T-helper 1 cell (primary cell): ENCODE data around the gene NIF3L1.
"Not testable (repeated sequence)": the region's sequence is repeated elsewhere in the genome, so short reads cannot be mapped to it uniquely, and the experiment has no call there.

Source experiments
- DNase-seq, 5 donors: peaks; one replicate each; pipeline ENCODE4 v3.0.0-alpha.2; 2012 to 2020

The NIF3L1 gene

DNA sequence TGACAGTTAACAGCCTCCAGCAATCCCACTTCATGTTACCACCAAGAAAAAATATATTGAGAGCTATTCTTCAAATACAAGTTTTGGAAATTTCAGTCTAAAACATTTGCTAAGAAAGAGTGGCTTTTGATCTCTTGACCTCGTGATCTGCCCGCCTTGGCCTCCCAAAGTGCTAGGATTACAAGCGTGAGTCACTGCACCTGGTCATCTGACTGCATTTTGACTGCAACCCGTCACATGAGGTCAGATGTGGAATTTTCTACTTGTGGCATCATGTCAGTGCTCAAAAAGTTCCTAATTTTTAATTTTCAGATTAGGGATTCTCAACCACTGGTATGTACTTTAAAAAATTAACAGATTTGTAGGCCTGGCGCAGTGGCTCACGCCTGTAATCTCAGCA lies 15.6 kb upstream of the NIF3L1 start:
- DNase-seq: no peak

DNA sequence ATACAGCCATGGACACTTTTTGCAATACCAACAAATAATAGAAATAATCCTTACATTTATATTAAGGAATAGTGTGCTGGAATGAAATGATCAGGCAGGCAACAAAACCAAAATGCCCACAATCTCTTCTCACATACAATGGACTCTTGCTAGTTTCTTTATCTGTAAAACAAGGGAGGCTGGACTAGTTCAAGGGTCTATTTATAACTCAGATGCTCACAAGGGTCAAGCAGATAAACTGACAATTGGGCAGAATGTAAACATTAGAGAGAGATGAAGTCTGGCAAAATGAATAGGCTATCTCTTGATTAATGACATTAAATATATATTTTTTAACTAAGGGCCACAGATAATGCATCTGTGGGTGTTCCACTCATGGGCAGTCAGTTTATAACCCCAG lies 11.7 kb upstream of the NIF3L1 start:
- DNase-seq: no peak

- no peak for DNase-seq
Measured at GRCh38 chr2:200878289-200878880, 10.8 kb upstream of the NIF3L1 start.

DNA sequence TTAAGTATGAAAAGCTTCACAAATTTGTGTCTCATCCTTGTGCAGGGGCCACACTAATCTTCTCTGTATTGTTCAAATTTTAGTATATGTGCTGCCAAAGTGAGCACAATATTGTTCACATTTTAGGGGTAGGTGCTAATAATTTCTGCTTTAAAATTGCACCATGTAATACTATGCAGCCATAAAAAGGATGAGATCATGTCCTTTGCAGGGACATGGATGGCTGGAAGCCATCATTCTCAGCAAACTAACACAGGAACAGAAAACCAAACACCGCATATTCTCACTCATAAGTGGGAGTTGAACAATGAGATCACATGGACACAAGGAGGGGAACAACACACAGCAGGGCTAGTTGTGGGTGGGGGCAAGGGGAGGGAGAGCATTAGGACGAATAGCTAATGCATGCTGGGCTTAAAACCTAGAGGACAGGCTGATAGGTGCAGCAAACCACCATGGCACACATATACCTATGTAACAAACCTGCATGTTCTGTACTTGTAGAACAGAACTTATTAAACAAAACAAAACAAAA lies 7.4 kb upstream of the NIF3L1 start:
- DNase-seq: not testable (repeated sequence)

GRCh38 chr2:200899482-200899881 lies 10.3 kb downstream of the NIF3L1 start:
- no peak for DNase-seq

- peak; percentile 36 to 86 (median 63) for DNase-seq
Measured at GRCh38 chr2:200901459-200902072, 12.4 kb downstream of the NIF3L1 start.

- peak in 4 of 5 donors; percentile 17 to 63 (median 22) for DNase-seq
Measured at GRCh38 chr2:200905618-200906296, 16.6 kb downstream of the NIF3L1 start.

- DNase-seq: no peak
Measured at GRCh38 chr2:200909958-200910357, 20.8 kb downstream of the NIF3L1 start.

DNA sequence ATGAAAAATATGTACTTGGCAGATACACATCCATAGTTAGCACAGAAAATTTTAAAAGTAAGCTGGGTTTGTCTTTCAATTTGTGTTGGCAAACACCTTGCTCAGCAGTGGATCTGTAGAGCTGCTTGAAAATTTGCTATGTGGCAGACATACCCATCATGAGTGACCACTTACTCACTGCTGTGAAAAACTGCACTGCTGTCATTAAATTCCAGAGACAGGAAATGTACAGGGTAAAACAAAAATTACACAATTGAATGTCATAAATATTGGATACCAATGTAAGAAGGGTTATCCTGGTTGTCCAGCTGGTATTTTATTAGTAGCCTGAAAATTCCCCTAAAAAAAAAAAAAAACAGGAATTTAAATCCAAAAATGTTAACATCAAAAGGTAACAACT lies 24.5 kb downstream of the NIF3L1 start:
- DNase-seq: no peak

GRCh38 chr2:200922439-200922838 lies 33.3 kb downstream of the NIF3L1 start:
- peak in 1 of 5 donors; percentile 62 for DNase-seq

GRCh38 chr2:200929334-200930249 lies 40.4 kb downstream of the NIF3L1 start:
- DNase-seq: no peak

GRCh38 chr2:200930947-200931626 lies 41.9 kb downstream of the NIF3L1 start:
- no peak for DNase-seq

DNA sequence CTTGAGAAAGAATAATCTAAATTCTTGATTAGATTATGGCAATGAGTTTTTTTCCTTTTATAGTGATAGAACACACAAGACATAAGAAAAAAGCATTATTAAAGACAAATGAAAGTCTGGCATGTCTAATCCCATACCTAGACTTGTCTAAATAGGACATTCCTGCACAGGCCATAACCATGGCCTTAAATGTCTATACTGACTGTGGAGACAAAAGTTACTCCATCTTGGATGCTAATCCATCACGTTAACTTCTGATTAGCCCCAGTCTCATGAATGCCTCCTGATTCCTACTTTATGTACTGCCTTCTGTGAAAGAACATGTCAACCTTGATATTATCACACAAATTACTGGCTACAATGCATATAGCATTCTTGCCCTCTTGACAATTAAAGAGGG lies 50.7 kb downstream of the NIF3L1 start:
- DNase-seq: no peak

DNA sequence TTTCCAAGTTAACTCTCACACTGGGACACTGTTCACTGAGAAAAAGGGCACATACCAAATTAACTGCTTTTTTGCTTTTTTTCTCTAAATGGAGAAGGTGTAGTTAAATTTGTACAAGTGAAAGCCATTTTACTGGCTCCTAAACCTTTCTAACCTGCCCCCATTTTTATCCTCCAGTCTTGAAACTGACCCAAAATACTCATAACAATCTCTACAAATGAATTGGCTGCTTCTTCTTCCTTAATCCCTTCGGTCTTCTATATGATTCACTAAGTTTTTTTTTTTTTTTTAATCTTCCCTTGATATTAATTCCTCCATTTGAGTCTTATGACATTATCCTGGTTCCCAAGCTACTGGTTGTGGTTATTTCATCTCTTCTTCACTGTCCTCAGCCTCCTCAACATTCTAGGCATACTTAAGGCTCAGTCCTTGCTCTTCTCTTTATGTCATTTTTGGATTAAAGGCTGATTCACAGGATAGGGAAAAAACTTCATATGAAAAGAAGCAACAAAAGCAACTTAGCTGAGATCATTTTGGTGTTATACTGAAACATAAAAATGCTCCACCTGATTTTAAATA lies 54.4 kb downstream of the NIF3L1 start:
- peak in 1 of 5 donors; percentile 42 for DNase-seq

- peak in 1 of 5 donors; percentile 72 for DNase-seq
Measured at GRCh38 chr2:200944467-200945394, 55.6 kb downstream of the NIF3L1 start.

- no peak for DNase-seq
Measured at GRCh38 chr2:200945395-200945729, 56.2 kb downstream of the NIF3L1 start.

- DNase-seq: no peak
Measured at GRCh38 chr2:200950378-200950777, 61.2 kb downstream of the NIF3L1 start.
